T-helper 1 cell treated with Interleukin-12 subunit alpha and Interleukin-12 subunit beta and Interleukin-4 antibody, amounts not matched to agents 30 μg/mL and 1 μg/mL, for 36 hours (primary cell): ENCODE measurements around the gene IGF1R.
A peak's percentile ranks its signal among the peaks of the same experiment; 100 is the strongest.

Source experiments
- H3K27ac Mint-ChIP-seq: one replicate; pipeline ENCODE4 v1.8.0; 2021; ENCODE audit warnings: mild to moderate bottlenecking, mixed read lengths
- H3K27me3 Mint-ChIP-seq: one replicate; pipeline ENCODE4 v1.8.0; 2021; ENCODE audit warnings: low read depth, mixed read lengths
- H3K36me3 Mint-ChIP-seq: one replicate; pipeline ENCODE4 v1.8.0; 2021; ENCODE audit warnings: low read depth, mixed read lengths
- H3K4me1 Mint-ChIP-seq: one replicate; pipeline ENCODE4 v1.8.0; 2021; ENCODE audit warnings: low read depth, mixed read lengths
- H3K4me3 Mint-ChIP-seq: one replicate; pipeline ENCODE4 v1.8.0; 2021; ENCODE audit warnings: mild to moderate bottlenecking, moderate library complexity, mixed read lengths
- H3K9me3 Mint-ChIP-seq: one replicate; pipeline ENCODE4 v1.8.0; 2021; ENCODE audit warnings: mixed read lengths

The IGF1R gene

GRCh38 chr15:98896802-98897732 is 248.7 kb downstream of the IGF1R start:
- H3K36me3 Mint-ChIP-seq = peaks cover 6% of the 10 kb centered on the region

GRCh38 chr15:98898122-98898521 is 249.8 kb downstream of the IGF1R start:
- Mint-ChIP-seq H3K9me3 (no peaks in the 10 kb centered on the region), H3K4me3 (no peak overlapping the region), H3K27ac (no peak overlapping the region), H3K36me3 (peaks cover 6% of the 10 kb centered on the region), H3K27me3 (no peaks in the 10 kb centered on the region), H3K4me1 (peaks cover 6% of the 10 kb centered on the region)

More at GRCh38 chr15:98896802-98897732, 248.7 kb downstream of the IGF1R start:
- no peaks in the 10 kb centered on the region for H3K27me3 Mint-ChIP-seq
- H3K4me1 Mint-ChIP-seq = peaks cover 6% of the 10 kb centered on the region
- H3K4me3 Mint-ChIP-seq = no peak overlapping the region
- no peak overlapping the region for H3K27ac Mint-ChIP-seq
- no peaks in the 10 kb centered on the region for H3K9me3 Mint-ChIP-seq

- Mint-ChIP-seq H3K27me3 (no peaks in the 10 kb centered on the region), H3K27ac (no peak overlapping the region), H3K36me3 (peaks cover 9% of the 10 kb centered on the region), H3K4me1 (peaks cover 11% of the 10 kb centered on the region), H3K4me3 (no peak overlapping the region), H3K9me3 (no peaks in the 10 kb centered on the region)
Observed at GRCh38 chr15:98899272-98900021, 251.1 kb downstream of the IGF1R start.

GRCh38 chr15:98900356-98900755 is 252.0 kb downstream of the IGF1R start:
- Mint-ChIP-seq H3K9me3 (no peaks in the 10 kb centered on the region), H3K27ac (no peak overlapping the region), H3K36me3 (peaks cover 9% of the 10 kb centered on the region), H3K4me1 (peaks cover 11% of the 10 kb centered on the region), H3K27me3 (no peaks in the 10 kb centered on the region), H3K4me3 (no peak overlapping the region)

GRCh38 chr15:98901434-98902072 is 253.2 kb downstream of the IGF1R start:
- H3K36me3 Mint-ChIP-seq = peaks cover 9% of the 10 kb centered on the region
- peaks cover 11% of the 10 kb centered on the region for H3K4me1 Mint-ChIP-seq
- no peaks in the 10 kb centered on the region for H3K27me3 Mint-ChIP-seq
- H3K9me3 Mint-ChIP-seq = no peaks in the 10 kb centered on the region
- no peak overlapping the region for H3K4me3 Mint-ChIP-seq
- H3K27ac Mint-ChIP-seq = no peak overlapping the region

GRCh38 chr15:98902931-98903330 is 254.6 kb downstream of the IGF1R start:
- Mint-ChIP-seq H3K27me3 (no peaks in the 10 kb centered on the region), H3K36me3 (peaks cover 3% of the 10 kb centered on the region)

GRCh38 chr15:98903377-98904018 is 255.2 kb downstream of the IGF1R start:
- Mint-ChIP-seq H3K9me3 (no peaks in the 10 kb centered on the region), H3K27ac (no peak overlapping the region), H3K27me3 (no peaks in the 10 kb centered on the region), H3K36me3 (peaks cover 3% of the 10 kb centered on the region), H3K4me1 (peaks cover 11% of the 10 kb centered on the region), H3K4me3 (no peak overlapping the region)

More at GRCh38 chr15:98902931-98903330, 254.6 kb downstream of the IGF1R start:
- Mint-ChIP-seq H3K9me3 (no peaks in the 10 kb centered on the region), H3K27ac (no peak overlapping the region), H3K4me1 (peaks cover 11% of the 10 kb centered on the region), H3K4me3 (no peak overlapping the region)

- Mint-ChIP-seq H3K4me3 (no peak overlapping the region), H3K4me1 (peaks cover 11% of the 10 kb centered on the region), H3K27ac (no peak overlapping the region), H3K36me3 (peaks cover 3% of the 10 kb centered on the region), H3K27me3 (no peaks in the 10 kb centered on the region), H3K9me3 (no peaks in the 10 kb centered on the region)
Observed at GRCh38 chr15:98904544-98904943, 256.2 kb downstream of the IGF1R start.

GRCh38 chr15:98905963-98906711 is 257.8 kb downstream of the IGF1R start:
- no peaks in the 10 kb centered on the region for H3K27me3 Mint-ChIP-seq
- no peaks in the 10 kb centered on the region for H3K9me3 Mint-ChIP-seq
- H3K36me3 Mint-ChIP-seq = peaks cover 3% of the 10 kb centered on the region
- H3K4me1 Mint-ChIP-seq = peaks cover 11% of the 10 kb centered on the region
- no peak overlapping the region for H3K4me3 Mint-ChIP-seq
- H3K27ac Mint-ChIP-seq = no peak overlapping the region

- Mint-ChIP-seq H3K4me3 (no peak overlapping the region), H3K27ac (no peak overlapping the region), H3K4me1 (peaks cover 7% of the 10 kb centered on the region), H3K27me3 (no peaks in the 10 kb centered on the region), H3K9me3 (no peaks in the 10 kb centered on the region), H3K36me3 (peaks cover 4% of the 10 kb centered on the region)
Observed at GRCh38 chr15:98906712-98907083, 258.4 kb downstream of the IGF1R start.

- no peak overlapping the region for H3K4me3 Mint-ChIP-seq
- H3K9me3 Mint-ChIP-seq = no peaks in the 10 kb centered on the region
- H3K4me1 Mint-ChIP-seq = peaks cover 10% of the 10 kb centered on the region
- peaks cover 12% of the 10 kb centered on the region for H3K36me3 Mint-ChIP-seq
- no peaks in the 10 kb centered on the region for H3K27me3 Mint-ChIP-seq
- H3K27ac Mint-ChIP-seq = no peak overlapping the region
Observed at GRCh38 chr15:98907927-98908471, 259.7 kb downstream of the IGF1R start.

GRCh38 chr15:98909968-98910885 is 261.9 kb downstream of the IGF1R start:
- Mint-ChIP-seq H3K36me3 (peaks cover 19% of the 10 kb centered on the region), H3K9me3 (no peaks in the 10 kb centered on the region), H3K27me3 (no peaks in the 10 kb centered on the region), H3K4me1 (peaks cover 20% of the 10 kb centered on the region), H3K4me3 (no peak overlapping the region), H3K27ac (no peak overlapping the region)

GRCh38 chr15:98914626-98915025 is 266.3 kb downstream of the IGF1R start:
- no peaks in the 10 kb centered on the region for H3K27me3 Mint-ChIP-seq
- H3K27ac Mint-ChIP-seq = peak overlapping the region; percentile 59
- no peaks in the 10 kb centered on the region for H3K9me3 Mint-ChIP-seq
- H3K4me3 Mint-ChIP-seq = no peak overlapping the region
- H3K4me1 Mint-ChIP-seq = peaks cover 30% of the 10 kb centered on the region
- H3K36me3 Mint-ChIP-seq = peaks cover 36% of the 10 kb centered on the region
